K562 (cell line): ENCODE data around the gene NEURL1. TPM values are rescaled to one million over a fixed set of nuclear protein-coding genes. Genes with fewer than 3 reads are reported as not detected.

ENCODE experiments used
- ATAC-seq: fragments of 200-7000 bp; cut with Tn5 transposase; 3 replicates; pipeline ENCODE4 v1.9.1; 2020; ENCODE audit warnings: moderate library complexity
- BruUV-seq: library from RNA; stranded (reverse); fragments of 400-500 nt; replicated peaks from 2 replicates; lab custom pipeline; 2021; lab: Mats Ljungman, UMichigan
- CTCF ChIA-PET: fragments of 300-600 bp; formaldehyde crosslinking; extraction: SDS; loops from one replicate; lab custom pipeline; 2021; ENCODE audit warnings: low intra/inter-chr PET ratio; lab: Yijun Ruan, JAX
- POLR2A ChIA-PET: fragments of 300-600, 350-650 bp; sonication (Branson Sonifier 250); formaldehyde crosslinking; extraction: SDS; loops from one replicate; lab custom pipeline; 2021; ENCODE audit warnings: antibody characterized with exemption, inconsistent platforms; lab: Yijun Ruan, JAX
- DNase-seq, 4 experiments: peaks; one replicate each; pipeline versions ENCODE4 v3.0.0 to v3.0.0-alpha.2; 2011 to 2018; ENCODE audit warnings: low spot score in 3 of 4, mixed read lengths in 3 of 4; ENCODE audit errors: extremely low read depth in 1 of 4
- FAIRE-seq: peaks from 2 replicates; lab custom pipeline; 2011; peaks lifted over from hg19 to GRCh38; lab: Jason Lieb, UNC
- H2AFZ ChIP-seq: 2 replicates; pipeline ENCODE4 v1.6.0; 2011; ENCODE audit warnings: low read depth, low read length, control low read depth, inconsistent platforms
- H3K27ac ChIP-seq: fragments of 200-600 bp; 3 replicates; pipeline ENCODE4 v1.8.0; 2011; ENCODE audit warnings: low read depth, mild to moderate bottlenecking, control low read depth, inconsistent platforms, low read length, moderate library complexity, mixed read lengths; ENCODE audit errors: extremely low read depth
- H3K27me3 ChIP-seq, 2 experiments: fragments of 300-600 bp in 1 of 2; 2 replicates in 1 of 2; 3 replicates in 1 of 2; pipeline versions ENCODE4 v1.6.0 to v1.8.0; 2011; ENCODE audit warnings: inconsistent platforms in 2 of 2, low read length in 2 of 2, mild to moderate bottlenecking in 1 of 2, mixed read lengths in 1 of 2, moderate library complexity in 1 of 2; ENCODE audit not compliant: control insufficient read depth in 2 of 2, insufficient read depth in 2 of 2
- H3K36me3 ChIP-seq: fragments of 300-600 bp; 3 replicates; pipeline ENCODE4 v1.8.0; 2011; ENCODE audit warnings: mild to moderate bottlenecking, low read length, inconsistent platforms; ENCODE audit not compliant: control insufficient read depth, insufficient read depth
- H3K4me1 ChIP-seq, 2 experiments: fragments of 200-600 bp in 1 of 2; replicated peaks in 1 of 2; 2 replicates in 1 of 2; 3 replicates in 1 of 2; pipeline versions ENCODE4 v1.5.1 to v1.8.0; 2011; ENCODE audit warnings: inconsistent platforms in 2 of 2, low read length in 2 of 2, mild to moderate bottlenecking in 1 of 2, mixed read lengths in 1 of 2, moderate library complexity in 1 of 2; ENCODE audit not compliant: control insufficient read depth in 2 of 2, insufficient read depth in 2 of 2
- H3K4me2 ChIP-seq: 2 replicates; pipeline ENCODE4 v1.6.1; 2011; ENCODE audit warnings: low read length, control low read depth, inconsistent platforms, mixed read lengths; ENCODE audit not compliant: insufficient read depth
- H3K4me3 ChIP-seq: fragments of 200-600 bp; sonication (generic), shearing (Covaris generic); 2 replicates; pipeline ENCODE4 v1.5.1; 2016; ENCODE audit warnings: control low read depth, inconsistent platforms
- H3K79me2 ChIP-seq: fragments of 200-600 bp; 3 replicates; pipeline ENCODE4 v1.8.0; 2011; ENCODE audit warnings: low read length, inconsistent platforms; ENCODE audit not compliant: control insufficient read depth, insufficient read depth
- H3K9ac ChIP-seq, 2 experiments: 2 replicates each; pipeline versions ENCODE4 v1.6.0 to v1.6.1; 2011; ENCODE audit warnings: low read depth in 2 of 2, low read length in 2 of 2, control low read depth in 1 of 2, inconsistent platforms in 1 of 2, mild to moderate bottlenecking in 1 of 2, mixed read lengths in 1 of 2; ENCODE audit not compliant: insufficient read depth in 1 of 2
- H3K9me1 ChIP-seq: one replicate; pipeline ENCODE4 v1.6.0; 2011; ENCODE audit warnings: inconsistent platforms, mild to moderate bottlenecking, low read length, moderate library complexity; ENCODE audit not compliant: control insufficient read depth, insufficient read depth
- H3K9me3 ChIP-seq: replicated peaks from 2 replicates; pipeline ENCODE4 v1.5.1; 2011; ENCODE audit warnings: low read depth, low read length, inconsistent platforms; ENCODE audit not compliant: control insufficient read depth, insufficient read depth
- H4K20me1 ChIP-seq: replicated peaks from 2 replicates; pipeline ENCODE4 v1.6.1; 2011; ENCODE audit warnings: low read length, inconsistent platforms, mixed read lengths; ENCODE audit not compliant: control insufficient read depth, insufficient read depth
- CBFA2T2 ChIP-seq: fragments of 450-650 bp; conservative IDR thresholded peaks from 2 replicates; pipeline ENCODE4 v1.6.1; 2017; ENCODE audit warnings: mild to moderate bottlenecking
- HES1 ChIP-seq: fragments of 450-650 bp; IDR thresholded peaks from 2 replicates; pipeline ENCODE4 v1.6.1; 2016; ENCODE audit warnings: low read depth, mild to moderate bottlenecking, moderate library complexity
- ILF3 ChIP-seq: fragments of 450-650 bp; IDR thresholded peaks from 2 replicates; pipeline ENCODE4 v1.6.1; 2018; ENCODE audit warnings: antibody characterized with exemption, mild to moderate bottlenecking, moderate library complexity, borderline replicate concordance
- NONO ChIP-seq, 2 experiments: fragments of 200-400 bp in 1 of 2; fragments of 450-650 bp in 1 of 2; formaldehyde crosslinking in 1 of 2; IDR thresholded peaks; 2 replicates each; pipeline ENCODE4 v1.6.1; 2017; ENCODE audit warnings: low read depth in 2 of 2, mild to moderate bottlenecking in 2 of 2, moderate library complexity in 2 of 2, low read length in 1 of 2
- PHF21A ChIP-seq: fragments of 450-650 bp; IDR thresholded peaks from 2 replicates; pipeline ENCODE4 v1.6.1; 2017; ENCODE audit warnings: low read depth, borderline replicate concordance
- PHTF2 ChIP-seq: fragments of 250-450 bp; sonication (Bioruptor Pico); IDR thresholded peaks from 2 replicates; pipeline ENCODE4 v1.5.0; 2021; ENCODE audit warnings: mild to moderate bottlenecking
- SAFB ChIP-seq: fragments of 200-400 bp; formaldehyde crosslinking; IDR thresholded peaks from 2 replicates; pipeline ENCODE4 v1.6.1; 2017; ENCODE audit warnings: low read depth, low read length, borderline replicate concordance
- SMAD1 ChIP-seq: fragments of 150-350 bp; IDR thresholded peaks from 2 replicates; pipeline ENCODE4 v1.6.1; 2014; ENCODE audit warnings: low read length, low read depth; ENCODE audit not compliant: partially characterized antibody
- STAT5B ChIP-seq: fragments of 250-450 bp; sonication (Bioruptor Pico); IDR thresholded peaks from 2 replicates; pipeline ENCODE4 v1.8.0; 2021; ENCODE audit warnings: mild to moderate bottlenecking, inconsistent platforms
- ZC3H8 ChIP-seq: fragments of 450-650 bp; IDR thresholded peaks from 2 replicates; pipeline ENCODE4 v1.6.1; 2017
- ZNF224 ChIP-seq: sonication (generic); formaldehyde crosslinking; IDR thresholded peaks from 2 replicates; pipeline ENCODE4 v1.8.0; 2022; ENCODE audit warnings: mild to moderate bottlenecking, missing genetic modification reagents
- ZNF263 ChIP-seq: sonication (generic); formaldehyde crosslinking; IDR thresholded peaks from 2 replicates; pipeline ENCODE4 v1.8.0; 2022; ENCODE audit warnings: mild to moderate bottlenecking, missing genetic modification reagents, borderline replicate concordance
- WGBS: fragments of 100-300 bp; shearing (Covaris generic); methylation state at CpG from one replicate; pipeline ENCODE4 v1.1.6; 2016; ENCODE audit warnings: low coverage, mixed read lengths; ENCODE audit not compliant: insufficient coverage; ENCODE audit errors: missing lambda C conversion rate; 5-methylcytosine and 5-hydroxymethylcytosine counted together
- in situ Hi-C: fragments of 300-500 bp; cut with MboI; formaldehyde crosslinking; loops from 4 replicates; pipeline ENCODE4 v1.15.0; 2018; ENCODE audit warnings: inconsistent platforms, mixed read lengths
- intact Hi-C: fragments of 100-400 bp; cut with micrococcal nuclease; formaldehyde crosslinking; loops from 2 replicates; pipeline ENCODE4 v1.14.2; 2022
- polyA plus RNA-seq, 8 experiments: library from polyadenylated mRNA; depleted of rRNA in 4 of 8; stranded (reverse) in 5 of 8; unstranded in 3 of 8; fragments of >200 nt; fragmentation: Nextera tagmentation in 2 of 8; fragmentation: Illumina TruSeq in 1 of 8; extraction: Ambion mirVana in 2 of 8; extraction: Trizol in 1 of 8; gene quantifications; 2 replicates each; pipeline versions ENCODE4 v1.2.1 to v1.2.3, GENCODE V29; 2011 to 2014; ENCODE audit warnings: inconsistent platforms in 1 of 8, missing spikeins in 1 of 8
- total RNA-seq, 7 experiments: library from RNA; depleted of rRNA in 6 of 7; stranded (reverse); fragments of >200 nt in 6 of 7; fragmentation: Illumina TruSeq in 2 of 7; extraction: Trizol in 2 of 7; gene quantifications; 2 replicates each; pipeline versions ENCODE4 v1.2.1 to v1.2.3, GENCODE V29; 2011 to 2021; ENCODE audit warnings: low replicate concordance in 1 of 7
- TF ChIP-seq, protein P1 (sequence below): fragments of 250-450 bp; sonication (Bioruptor Pico); IDR thresholded peaks from 2 replicates; pipeline ENCODE4 v1.5.0; 2020; ENCODE audit warnings: mild to moderate bottlenecking
- TF ChIP-seq, protein P2 (sequence below): fragments of 450-650 bp; IDR thresholded peaks from 2 replicates; pipeline ENCODE4 v1.6.1; 2016; ENCODE audit warnings: low read depth

NEURL1 gene
- total and polyA plus RNA-seq, 9 of the 15 experiments (the other 6 are each of a cell fraction or from before 2014, with no cell fraction given) = 0.01 to 0.45 (median 0.16) TPM; not detected in 5

DNA sequence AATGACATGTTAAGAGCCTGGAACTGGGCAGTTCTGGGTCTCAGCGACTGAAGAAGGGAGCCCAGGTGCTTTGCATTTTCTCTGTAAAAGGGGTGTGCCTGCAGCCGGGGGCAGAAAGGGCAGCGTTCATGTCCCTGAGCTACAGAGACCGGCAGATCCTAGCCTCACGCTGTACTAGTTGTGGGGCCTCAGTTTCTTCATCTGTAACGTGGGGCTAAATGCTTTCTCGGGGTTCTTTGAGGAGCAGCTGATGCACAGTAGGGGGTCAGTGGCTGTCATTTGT, 79.6 kb downstream of the NEURL1 start:
- Histone ChIP-seq H3K9me3 (no peaks in the 10 kb centered on the region), H4K20me1 (no peaks in the 10 kb centered on the region; the same call in 1 of the 2 replicates), H3K4me2 (no peak overlapping the region), H3K9me1 (peaks cover 2% of the 10 kb centered on the region), H2AFZ (no peak overlapping the region), H3K27me3 (peaks cover 0 to 16% of the 10 kb centered on the region in 2 experiments; a peak in 2 of 5 replicates), H3K4me3 (no peak overlapping the region), H3K36me3 (no peaks in the 10 kb centered on the region), H3K27ac (no peak overlapping the region), H3K9ac (no peak overlapping the region), H3K79me2 (no peaks in the 10 kb centered on the region), H3K4me1 (peaks cover 4 to 18% of the 10 kb centered on the region in 2 experiments; a peak in 4 of 5 replicates)
- ATAC-seq (no peak), DNase-seq (no peak), FAIRE-seq (no peak)
- ChIA-PET CTCF (no interaction called here), POLR2A (interaction anchor here (0.5 kb wide), 1 partner anchor 22 kb away, joined by 3 read pairs; no protein-coding TSS in a partner anchor)
- BruUV-seq = no TSS peak
- intact Hi-C loops = no loop called here
- in situ Hi-C loops = no loop called here
- WGBS = 23% methylated on average over 6 of the region's 7 CpGs
- no peak for TF ChIP-seq SAFB
- no peak for TF ChIP-seq PHF21A
- TF ChIP-seq PHTF2 (CRISPR knock-in tag) = no peak
- no peak for TF ChIP-seq ILF3
- TF ChIP-seq HES1 = no peak
- no peak for TF ChIP-seq ZNF224 (CRISPR knock-in tag)
- TF ChIP-seq, protein P1, sequence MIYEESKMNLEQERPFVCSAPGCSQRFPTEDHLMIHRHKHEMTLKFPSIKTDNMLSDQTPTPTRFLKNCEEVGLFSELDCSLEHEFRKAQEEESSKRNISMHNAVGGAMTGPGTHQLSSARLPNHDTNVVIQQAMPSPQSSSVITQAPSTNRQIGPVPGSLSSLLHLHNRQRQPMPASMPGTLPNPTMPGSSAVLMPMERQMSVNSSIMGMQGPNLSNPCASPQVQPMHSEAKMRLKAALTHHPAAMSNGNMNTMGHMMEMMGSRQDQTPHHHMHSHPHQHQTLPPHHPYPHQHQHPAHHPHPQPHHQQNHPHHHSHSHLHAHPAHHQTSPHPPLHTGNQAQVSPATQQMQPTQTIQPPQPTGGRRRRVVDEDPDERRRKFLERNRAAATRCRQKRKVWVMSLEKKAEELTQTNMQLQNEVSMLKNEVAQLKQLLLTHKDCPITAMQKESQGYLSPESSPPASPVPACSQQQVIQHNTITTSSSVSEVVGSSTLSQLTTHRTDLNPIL = no peak
- TF ChIP-seq SMAD1 = no peak
- TF ChIP-seq ZC3H8 = no peak
- no peak for TF ChIP-seq STAT5B (CRISPR knock-in tag)
- TF ChIP-seq CBFA2T2 = no peak
- no peak for TF ChIP-seq ZNF263 (CRISPR knock-in tag)
- TF ChIP-seq, protein P2, sequence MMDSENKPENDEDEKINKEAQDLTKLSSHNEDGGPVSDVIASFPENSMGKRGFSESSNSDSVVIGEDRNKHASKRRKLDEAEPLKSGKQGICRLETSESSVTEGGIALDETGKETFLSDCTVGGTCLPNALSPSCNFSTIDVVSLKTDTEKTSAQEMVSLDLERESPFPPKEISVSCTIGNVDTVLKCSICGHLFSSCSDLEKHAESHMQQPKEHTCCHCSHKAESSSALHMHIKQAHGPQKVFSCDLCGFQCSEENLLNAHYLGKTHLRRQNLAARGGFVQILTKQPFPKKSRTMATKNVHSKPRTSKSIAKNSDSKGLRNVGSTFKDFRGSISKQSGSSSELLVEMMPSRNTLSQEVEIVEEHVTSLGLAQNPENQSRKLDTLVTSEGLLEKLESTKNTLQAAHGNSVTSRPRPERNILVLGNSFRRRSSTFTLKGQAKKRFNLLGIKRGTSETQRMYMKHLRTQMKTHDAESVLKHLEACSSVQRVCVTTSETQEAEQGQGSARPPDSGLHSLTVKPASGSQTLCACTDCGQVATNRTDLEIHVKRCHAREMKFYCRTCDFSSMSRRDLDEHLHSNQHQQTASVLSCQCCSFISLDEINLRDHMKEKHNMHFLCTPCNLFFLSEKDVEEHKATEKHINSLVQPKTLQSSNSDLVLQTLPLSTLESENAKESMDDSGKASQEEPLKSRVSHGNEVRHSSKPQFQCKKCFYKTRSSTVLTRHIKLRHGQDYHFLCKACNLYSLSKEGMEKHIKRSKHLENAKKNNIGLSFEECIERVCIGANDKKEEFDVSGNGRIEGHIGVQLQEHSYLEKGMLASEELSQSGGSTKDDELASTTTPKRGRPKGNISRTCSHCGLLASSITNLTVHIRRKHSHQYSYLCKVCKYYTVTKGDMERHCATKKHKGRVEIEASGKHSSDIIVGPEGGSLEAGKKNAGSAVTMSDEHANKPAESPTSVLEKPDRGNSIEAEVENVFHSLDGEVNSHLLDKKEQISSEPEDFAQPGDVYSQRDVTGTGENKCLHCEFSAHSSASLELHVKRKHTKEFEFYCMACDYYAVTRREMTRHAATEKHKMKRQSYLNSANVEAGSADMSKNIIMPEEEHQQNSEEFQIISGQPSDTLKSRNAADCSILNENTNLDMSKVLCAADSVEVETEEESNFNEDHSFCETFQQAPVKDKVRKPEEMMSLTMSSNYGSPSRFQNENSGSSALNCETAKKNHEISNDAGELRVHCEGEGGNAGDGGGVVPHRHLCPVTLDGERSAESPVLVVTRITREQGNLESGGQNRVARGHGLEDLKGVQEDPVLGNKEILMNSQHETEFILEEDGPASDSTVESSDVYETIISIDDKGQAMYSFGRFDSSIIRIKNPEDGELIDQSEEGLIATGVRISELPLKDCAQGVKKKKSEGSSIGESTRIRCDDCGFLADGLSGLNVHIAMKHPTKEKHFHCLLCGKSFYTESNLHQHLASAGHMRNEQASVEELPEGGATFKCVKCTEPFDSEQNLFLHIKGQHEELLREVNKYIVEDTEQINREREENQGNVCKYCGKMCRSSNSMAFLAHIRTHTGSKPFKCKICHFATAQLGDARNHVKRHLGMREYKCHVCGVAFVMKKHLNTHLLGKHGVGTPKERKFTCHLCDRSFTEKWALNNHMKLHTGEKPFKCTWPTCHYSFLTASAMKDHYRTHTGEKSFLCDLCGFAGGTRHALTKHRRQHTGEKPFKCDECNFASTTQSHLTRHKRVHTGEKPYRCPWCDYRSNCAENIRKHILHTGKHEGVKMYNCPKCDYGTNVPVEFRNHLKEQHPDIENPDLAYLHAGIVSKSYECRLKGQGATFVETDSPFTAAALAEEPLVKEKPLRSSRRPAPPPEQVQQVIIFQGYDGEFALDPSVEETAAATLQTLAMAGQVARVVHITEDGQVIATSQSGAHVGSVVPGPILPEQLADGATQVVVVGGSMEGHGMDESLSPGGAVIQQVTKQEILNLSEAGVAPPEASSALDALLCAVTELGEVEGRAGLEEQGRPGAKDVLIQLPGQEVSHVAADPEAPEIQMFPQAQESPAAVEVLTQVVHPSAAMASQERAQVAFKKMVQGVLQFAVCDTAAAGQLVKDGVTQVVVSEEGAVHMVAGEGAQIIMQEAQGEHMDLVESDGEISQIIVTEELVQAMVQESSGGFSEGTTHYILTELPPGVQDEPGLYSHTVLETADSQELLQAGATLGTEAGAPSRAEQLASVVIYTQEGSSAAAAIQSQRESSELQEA = no peak
- TF ChIP-seq NONO (IDR thresholded peaks at IDR 0.05; ENCODE audit: low read depth in 2 of 2, low read length in 1 of 2) = no peak
